HG02870 (cell line): Measurements from ENCODE around the gene PLEKHA8.

Source experiments
- ATAC-seq: cut with Tn5 transposase; IDR thresholded peaks from one replicate; pipeline ENCODE4 v1.9.1; 2021; ENCODE audit warnings: mild to moderate bottlenecking, moderate library complexity; ENCODE audit not compliant: unreplicated experiment

Gene PLEKHA8

DNA sequence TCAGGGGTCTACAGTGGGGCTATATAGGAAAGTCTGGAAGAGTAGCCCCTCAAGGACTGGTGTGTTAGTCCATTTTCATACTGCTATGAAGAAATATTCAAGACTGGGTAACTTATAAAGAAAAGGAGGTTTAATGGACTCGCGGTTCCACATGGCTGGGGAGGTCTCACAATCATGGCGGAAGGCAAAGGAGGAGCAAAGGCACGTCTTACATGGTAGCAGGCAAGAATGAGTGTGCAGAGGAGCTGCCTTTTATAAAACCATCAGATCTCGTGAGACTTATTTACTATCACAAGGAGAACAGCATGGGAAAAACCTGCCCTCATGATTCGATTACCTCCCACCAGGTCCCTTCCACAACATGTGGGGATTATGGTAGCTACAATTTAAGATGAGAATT is 4.7 kb upstream of the PLEKHA8 start:
- no peak for ATAC-seq

DNA sequence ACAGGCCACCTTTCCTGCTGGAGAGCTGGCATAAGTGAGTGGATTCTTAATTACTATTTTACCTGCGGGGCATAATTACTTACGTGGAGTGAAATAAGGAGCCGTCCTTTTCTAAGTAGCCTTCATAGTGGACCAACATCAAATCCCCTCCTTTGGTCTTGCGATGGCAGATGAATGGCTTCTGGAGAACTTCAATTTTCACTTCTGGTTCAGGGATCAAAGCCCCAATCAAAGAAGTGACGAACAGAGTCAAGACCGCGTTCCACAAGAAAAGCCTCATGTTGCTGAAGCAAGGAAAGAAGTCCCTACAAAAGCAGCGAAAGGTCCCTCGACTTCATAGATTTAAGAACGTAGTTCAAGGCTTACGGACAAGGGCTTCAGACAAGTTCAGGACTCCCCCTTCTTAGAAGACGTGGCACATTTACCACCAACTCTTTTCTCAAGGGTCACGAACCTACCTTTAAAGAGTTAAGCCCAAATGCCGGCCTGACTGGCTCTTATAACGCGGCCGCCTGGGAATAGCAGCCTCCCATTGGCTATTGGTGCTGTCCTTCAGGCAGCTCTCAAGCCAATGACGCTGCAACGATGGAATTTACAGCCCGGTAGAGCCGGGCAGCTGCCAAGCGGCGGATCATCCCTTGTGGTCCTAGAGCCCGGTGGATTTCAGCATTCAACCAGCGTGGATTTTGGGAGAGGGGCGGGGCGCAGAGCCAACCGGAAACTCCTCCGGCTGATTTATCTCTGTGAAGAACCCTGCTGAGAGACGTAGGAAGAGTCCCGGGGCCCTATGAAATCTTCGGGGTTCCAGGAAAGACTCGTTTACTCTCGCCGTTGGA is 1.8 kb upstream of the PLEKHA8 start, which contains the start of gene FKBP14:
TSS of gene FKBP14 (minus strand) at position 474 of the 836 bp plus-strand sequence. CDS start at position 280, 194 bp downstream.
- ATAC-seq = peak; percentile 72

DNA sequence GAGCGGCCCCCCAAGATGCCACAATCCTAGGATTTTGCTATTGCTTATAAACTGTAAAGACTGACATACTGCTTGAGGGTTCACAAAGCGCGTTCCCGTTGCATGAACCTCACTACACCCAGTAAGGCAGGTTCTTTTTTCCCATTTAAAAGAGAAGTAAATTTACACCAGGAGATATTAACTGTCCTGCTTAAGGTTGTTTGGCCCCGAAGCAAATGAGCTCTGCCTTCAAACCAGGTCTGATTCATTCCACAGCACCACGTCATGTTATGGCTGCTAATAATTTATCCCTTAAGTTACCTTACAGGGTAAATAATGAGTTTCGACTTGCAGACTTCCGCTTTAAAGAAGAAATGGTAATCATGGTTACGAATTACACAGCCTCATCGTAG is 1.2 kb upstream of the PLEKHA8 start:
- no peak for ATAC-seq

DNA sequence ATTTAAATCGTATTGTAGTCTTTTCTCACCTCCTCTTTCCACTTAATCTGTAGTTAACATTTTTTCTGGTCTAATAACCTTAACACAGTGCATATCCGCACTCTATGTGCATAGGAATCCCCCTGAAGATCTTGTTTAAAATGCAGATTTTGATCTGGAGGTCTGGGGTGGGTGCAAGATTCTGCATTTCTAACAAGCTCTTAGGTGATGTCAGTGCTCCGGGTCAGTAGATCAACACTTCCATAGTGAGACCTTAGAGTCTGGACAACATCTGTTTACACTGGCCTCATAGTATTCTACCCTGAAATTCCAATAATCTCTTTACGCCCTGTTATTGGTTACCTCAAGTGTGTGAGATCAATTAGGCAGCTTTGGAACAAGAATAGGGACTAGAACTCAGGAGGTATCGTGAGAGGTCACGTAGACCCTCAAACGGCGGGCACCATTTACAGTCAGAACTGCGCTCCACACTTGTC is 434 bp upstream of the PLEKHA8 start:
- ATAC-seq = peak; percentile 1

DNA sequence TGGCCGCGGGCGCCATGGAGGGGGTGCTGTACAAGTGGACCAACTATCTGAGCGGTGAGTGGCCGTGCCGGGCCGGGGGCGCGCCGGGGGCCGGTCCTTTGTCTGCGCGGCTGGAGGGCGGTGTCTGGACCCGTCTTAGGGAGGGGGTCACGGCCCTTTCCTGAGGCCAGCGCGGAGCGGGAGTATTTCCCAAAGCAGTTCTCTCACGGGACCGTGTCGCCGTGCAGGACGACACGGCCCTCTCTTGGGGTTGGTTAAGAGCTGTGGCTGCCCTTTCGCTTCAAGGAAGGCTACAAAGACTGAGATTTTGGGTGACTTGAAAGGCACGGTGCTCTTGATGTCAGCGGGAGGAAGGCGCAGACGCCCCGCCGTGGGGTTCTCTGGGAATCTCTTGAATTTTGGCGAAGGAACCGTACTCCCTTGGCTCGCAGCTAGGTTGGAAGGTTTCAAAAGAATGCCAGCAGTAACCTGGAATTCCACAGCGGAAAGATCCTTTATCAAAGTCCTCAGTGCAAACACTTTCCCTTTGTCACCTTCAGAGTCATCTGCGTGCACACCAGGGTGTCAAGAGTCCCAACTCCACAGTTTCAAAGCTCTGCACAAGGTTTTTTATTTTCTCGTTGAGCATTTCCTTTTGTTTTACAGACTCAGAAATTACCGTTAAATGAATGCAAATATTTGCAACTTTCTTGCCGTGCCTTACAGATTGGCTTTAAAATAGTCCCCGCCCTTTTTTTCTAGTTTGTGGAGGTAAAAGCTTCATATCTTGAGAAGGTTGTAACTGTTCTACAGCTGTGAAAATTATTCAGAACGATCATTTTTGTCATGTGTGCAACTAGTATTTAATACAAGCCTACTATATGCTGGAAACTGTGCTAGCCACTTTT is 780 bp downstream of the PLEKHA8 start:
- peak; percentile 15 for ATAC-seq

DNA sequence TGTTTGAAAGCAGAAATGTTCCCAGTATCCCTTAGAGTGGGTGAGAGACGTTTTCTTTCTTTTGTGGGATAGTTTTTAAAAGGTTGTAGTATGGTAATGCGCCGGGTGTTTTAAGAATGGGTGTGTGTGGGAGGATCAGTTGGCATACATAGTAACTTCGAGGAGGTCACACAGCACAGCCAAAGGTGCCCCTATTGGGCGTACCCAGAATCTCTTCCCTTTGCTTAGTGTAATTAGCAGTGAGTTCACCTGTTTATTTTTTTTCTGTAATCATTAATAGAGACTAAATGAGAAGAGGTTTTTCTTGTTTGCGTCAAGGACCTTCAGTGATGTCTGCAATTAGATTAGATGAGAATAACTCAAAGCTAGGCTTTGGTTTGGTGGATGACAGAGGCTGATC is 1.5 kb downstream of the PLEKHA8 start:
- no peak for ATAC-seq

DNA sequence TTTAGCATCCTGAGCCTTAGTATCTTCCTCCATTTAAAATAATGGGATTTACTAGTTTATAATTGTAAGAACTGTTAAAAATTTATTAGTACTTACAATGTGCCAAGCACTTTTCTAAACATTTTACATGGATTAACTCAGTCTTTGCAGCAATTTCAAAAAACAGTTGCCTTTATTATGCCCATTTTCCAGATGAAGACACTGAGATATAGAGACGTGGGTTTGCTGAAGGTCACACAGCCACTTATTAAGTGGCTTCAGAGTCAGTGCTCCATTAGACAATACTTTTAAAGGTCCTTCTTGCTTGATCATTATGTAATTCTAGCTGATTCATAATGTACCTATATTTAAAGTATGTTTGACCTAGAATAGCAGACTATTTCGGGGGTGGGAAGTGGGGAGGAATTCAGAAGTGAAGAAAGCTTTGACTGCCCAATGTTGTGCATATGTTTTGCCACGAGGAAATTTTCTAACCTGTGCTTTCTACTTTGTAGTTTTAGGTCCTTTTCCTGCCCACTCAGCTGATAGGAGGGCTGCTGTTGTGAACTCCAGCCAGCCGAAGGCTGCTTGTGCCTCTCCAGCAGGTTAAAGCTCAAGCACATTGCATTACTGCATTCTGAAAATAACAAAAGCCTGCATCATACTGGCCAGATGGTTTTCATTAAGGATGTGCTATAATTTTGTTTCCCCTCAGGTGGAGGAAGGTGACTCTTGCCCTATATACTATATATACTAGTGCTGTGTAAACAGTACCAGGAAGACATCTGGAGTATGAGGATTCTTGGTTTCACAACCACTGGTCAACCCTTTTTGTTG is 4.3 kb downstream of the PLEKHA8 start:
- no peak for ATAC-seq

DNA sequence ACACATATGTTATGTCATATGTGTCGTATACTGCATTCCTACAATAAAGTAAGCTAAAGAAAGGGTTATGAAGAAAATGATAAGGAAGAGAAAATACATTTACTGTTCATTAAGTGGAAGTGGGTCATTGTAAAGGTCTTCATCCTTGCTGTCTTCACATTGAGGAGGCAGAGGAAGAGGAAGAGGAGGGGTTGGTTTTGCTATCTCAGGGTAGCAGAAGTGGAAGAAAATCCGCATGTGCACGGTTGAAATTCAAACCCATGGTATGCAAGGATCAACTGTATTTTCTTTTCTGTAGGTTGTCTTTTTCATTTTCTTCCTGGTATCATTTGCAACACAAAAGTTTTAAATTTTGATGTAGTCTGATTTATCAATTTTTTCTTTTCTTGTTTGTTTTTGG is 6.3 kb downstream of the PLEKHA8 start:
- ATAC-seq = no peak

DNA sequence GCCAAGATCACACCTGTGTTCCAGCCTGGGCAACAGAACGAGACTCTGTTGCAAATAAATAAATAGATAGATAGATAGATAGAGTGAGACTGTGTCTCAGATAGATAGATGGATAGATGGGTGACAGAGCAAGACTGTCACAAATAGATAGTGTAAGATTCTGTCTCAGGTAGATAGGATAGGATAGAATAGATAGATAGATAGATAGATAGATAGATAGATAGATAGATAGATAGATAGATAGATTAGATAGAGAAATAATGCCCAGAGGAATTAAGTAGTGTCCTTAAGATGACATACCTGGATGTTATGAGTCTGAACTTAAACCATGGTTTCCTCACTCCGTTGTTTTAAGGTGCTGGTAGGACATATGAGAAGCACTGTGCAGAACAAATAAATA is 8.0 kb downstream of the PLEKHA8 start:
- no peak for ATAC-seq

DNA sequence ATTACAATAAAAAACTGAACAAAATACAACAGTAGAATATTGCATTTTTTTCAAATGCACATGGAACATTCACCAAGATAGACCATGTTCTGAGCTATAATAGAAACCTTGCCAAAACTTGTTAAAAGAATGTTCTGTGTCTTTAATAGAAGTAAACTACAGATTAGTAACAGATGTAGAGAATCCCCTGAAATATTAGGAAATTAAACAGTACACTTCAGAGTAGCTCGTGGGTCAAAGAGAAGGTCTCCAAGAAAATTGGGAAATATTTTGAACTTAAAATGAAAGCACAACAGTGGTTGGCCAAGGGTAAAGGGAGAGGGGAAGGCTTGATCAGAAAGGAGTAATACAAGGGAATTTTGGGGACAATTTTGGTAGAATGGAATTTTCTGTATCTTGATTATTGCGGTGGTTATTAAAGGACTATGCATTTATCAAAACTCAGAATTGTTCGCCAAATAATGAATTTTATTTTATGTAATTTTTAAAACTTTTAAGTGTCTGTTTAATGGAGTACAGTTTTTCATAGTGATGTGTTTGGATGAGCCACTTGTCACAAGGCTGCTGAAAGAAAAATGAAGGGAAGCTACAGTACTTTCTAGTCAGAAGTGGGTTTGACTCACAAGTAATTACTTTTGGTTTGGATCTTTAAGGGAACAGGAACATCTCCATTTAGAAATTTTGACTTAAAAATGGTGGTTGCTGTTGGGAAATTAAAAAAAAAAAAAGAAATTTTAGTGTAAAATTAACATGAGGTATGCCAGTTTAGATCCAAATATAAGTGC is 10.2 kb downstream of the PLEKHA8 start:
- ATAC-seq = no peak

DNA sequence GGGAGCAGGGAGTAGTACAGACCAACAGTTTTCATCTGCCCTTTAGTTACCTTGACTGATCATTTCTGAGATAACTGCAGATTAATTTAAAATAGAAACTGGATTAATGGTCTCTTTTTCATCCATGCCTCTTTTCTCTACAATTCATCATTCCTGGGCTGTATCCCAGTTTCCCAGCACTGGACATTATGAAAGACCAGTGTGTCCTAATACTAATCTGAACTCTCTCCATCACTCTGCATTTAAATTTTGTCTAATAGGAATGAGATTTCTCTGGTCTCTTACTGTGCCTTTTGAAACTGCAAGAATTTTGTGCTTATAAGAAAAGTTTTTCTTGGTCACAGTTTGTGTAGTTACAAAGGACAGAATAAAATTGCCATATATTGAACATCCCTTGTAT is 12.7 kb downstream of the PLEKHA8 start:
- no peak for ATAC-seq

DNA sequence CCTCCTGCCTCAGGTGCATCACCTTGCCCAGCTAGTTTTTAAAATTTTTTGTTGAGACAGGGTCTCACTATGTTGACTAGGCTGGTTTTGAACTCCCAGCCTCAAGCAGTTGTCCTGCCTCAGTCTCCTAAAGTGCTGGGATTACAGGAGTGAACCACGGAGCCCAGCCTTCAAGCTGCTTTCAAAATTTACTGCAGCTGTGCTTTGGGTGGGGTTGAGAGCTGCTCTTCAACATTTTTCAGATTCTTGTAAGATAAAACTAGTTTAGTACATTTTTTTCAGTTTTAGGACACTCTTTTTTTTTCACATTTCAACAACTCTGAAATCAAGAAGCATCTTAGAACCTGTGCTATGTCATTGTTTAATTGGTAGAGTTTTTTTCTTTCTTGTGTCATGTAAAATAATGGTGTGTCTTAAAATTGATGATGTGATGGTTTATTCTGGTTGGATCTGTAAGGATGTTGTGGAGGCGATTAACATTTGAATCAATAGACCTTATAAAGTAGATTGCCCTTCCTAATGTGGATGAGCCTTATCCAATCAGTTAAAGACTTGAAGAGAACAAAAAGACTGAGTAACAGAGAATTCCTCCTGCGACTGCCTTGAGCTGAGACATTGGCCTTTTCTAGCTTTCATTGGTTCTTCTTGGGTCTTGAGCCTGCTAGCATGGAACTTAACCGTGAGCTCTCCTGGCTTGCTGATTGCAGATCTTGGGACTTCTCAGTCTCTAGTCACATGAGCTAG is 13.5 kb downstream of the PLEKHA8 start:
- no peak for ATAC-seq

DNA sequence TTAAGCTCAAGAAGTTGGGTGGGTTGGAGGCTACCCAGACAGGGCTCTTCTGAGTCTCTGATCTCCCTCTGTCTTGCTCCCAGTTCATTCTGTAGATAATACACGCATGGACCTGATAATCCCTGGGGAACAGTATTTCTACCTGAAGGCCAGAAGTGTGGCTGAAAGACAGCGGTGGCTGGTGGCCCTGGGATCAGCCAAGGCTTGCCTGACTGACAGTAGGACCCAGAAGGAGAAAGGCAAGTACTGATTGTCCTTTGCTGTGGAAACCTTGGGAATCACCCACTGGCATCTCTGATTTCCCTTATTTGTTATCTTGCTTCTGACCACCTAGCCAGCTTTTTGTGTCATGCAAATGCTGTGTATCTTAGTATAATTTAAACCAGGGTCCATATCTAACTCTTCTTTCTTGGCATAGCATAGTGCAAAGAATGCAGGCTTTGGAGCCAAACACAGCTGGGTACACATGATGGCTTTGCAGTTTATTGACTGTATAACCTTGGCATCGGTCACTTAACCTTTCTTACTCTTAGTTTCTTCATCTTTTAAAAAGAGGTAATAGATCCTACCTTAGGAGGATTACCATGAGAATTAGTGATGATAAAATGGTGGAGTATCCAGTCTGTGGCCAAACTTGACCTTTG is 18.0 kb downstream of the PLEKHA8 start:
- no peak for ATAC-seq

DNA sequence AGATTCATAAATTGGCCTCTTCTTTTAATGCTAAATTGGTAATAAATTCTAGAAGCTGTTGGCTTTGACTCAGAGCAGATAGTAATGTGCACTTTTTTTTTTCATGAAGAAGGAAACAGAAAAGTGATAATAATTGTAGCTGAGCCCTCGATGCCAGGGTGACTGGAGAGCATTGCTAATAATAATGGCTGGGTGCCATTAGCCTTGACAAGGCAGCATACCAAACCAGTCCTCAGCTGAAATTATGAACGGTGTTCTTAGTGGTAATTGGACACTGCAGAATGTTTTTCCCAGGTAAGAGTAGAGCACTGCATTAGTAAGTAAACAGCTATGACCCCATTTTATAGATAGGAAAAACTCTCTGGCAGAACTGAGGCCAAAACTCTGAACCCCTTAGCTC is 18.9 kb downstream of the PLEKHA8 start:
- no peak for ATAC-seq

DNA sequence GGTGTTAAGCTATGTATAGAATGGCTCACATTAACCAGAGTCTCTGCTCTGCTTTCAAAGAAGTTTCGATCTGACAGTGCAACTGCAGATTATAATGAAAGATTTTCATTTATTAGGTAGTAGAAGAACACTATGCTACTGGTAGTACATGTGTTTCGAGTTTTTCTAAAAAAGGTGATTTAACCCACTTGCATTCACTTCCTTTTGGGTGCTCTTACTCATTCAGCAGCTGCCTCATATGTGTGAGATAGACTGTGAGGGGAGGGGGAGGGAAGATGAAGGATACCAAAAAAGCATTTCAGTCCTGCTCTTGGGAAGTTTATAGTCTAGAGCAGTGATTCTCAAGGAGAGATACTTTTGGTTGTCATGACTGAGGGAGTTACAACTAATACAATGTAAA is 20.4 kb downstream of the PLEKHA8 start:
- no peak for ATAC-seq

DNA sequence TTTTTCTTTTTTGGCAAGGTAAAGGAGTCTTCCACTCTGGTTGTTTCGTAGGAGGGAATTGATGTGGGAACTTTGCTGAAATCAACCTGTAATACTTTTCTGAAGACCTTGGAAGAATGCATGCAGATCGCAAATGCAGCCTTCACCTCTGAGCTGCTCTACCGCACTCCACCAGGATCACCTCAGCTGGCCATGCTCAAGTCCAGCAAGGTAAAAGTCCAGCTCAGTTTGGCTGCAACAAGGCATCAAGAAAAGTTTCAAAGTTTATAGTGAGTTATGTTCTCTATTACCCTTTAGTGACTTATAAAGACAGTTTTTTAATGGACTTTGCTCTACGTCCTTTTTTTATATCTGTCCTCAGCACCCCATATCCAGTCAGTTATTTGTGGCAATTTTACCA is 21.0 kb downstream of the PLEKHA8 start:
- ATAC-seq = no peak

DNA sequence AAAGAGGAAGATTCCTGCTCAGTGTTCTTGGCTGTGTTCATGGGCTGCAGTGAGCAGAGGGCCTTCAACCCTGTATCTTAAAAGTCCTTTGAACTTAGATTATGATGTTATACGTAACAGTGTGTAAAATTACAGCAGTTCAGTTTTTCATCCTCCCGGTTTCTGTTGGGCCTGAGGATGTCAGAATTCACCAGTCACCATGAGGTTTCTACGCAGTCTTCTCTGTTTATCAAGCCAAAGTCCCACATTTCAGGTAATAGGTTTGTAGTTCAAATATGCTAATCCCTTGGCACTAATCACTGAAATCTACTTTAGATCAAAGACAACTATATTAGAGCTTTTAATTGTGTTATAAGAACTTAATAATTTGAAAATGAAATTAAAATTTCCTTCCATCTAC is 24.9 kb downstream of the PLEKHA8 start:
- ATAC-seq = no peak

DNA sequence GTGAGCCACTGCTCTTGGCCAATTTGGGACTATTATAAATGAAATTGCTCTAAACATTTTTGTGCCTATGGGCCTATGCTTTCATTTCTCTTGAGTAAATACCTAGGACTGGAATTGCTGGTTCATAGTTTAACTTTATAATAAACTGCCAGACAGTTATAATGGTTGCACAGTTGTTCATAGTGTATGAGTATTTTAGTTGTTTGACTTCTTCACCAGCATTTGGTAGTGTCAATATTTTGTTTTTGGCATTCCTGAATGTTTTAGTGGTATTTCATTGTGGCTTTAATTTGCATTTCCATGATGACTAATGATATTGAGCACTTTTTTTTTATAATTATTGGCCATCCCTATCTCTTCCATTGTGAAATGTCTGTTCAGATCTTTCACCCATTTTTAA is 29.5 kb downstream of the PLEKHA8 start:
- no peak for ATAC-seq

DNA sequence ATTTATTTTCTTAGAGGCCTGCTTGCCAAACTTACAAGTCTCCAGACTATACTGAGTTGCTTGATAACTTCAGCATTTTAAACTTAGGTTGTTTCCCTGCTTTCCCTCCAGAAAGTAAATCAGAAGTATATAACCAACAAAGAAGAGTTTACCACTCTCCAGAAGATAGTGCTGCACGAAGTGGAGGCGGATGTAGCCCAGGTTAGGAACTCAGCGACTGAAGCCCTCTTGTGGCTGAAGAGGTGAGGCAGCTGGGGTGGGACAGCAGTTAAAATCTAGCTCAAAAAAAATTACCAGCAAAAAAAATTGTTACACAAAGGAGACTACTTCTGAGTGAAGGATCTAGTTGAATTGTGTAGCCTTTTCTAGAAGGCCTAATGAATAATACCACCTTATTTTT is 33.6 kb downstream of the PLEKHA8 start:
- ATAC-seq = peak; percentile 53
